Esophagus squamous epithelium (tissue), 4 donors: Measurements from ENCODE around the gene RGS17.

Source experiments
- CTCF ChIP-seq, 6 experiments: fragments of 450-650 bp in 4 of 6; fragments of 200-600 bp in 2 of 6; sonication (generic) in 2 of 6; IDR thresholded peaks; one replicate each; pipeline ENCODE4 v1.5.1; 2016 to 2019; ENCODE audit warnings: antibody characterized with exemption in 6 of 6, mild to moderate bottlenecking in 4 of 6, moderate library complexity in 4 of 6
- POLR2A ChIP-seq, 4 donors: fragments of 450-650 bp; IDR thresholded peaks; one replicate each; pipeline ENCODE4 v1.6.1; 2017; ENCODE audit warnings: antibody characterized with exemption in 4 of 4, mild to moderate bottlenecking in 4 of 4, moderate library complexity in 3 of 4

- TF ChIP-seq CTCF (IDR thresholded peaks at IDR 0.05) (no peak), POLR2A (IDR thresholded peaks at IDR 0.05) (no peak)
Observed at GRCh38 chr6:153150371-153150751, 19.3 kb upstream of the RGS17 start.
